Hepatocyte (in vitro differentiated cells): ENCODE data around the gene SCPEP1. TPM values are rescaled to one million over a fixed set of nuclear protein-coding genes. Genes with fewer than 3 reads are reported as not detected.
A peak's percentile ranks its signal among the peaks of the same experiment; 100 is the strongest.

Experiments used
- DNase-seq: peaks from one replicate; pipeline ENCODE4 v3.0.0-alpha.2; 2016; ENCODE audit warnings: low spot score
- H2AFZ ChIP-seq: fragments of 200-600 bp; sonication (generic); 2 replicates; pipeline ENCODE4 v1.6.0; 2016; ENCODE audit warnings: antibody characterized with exemption, mild to moderate bottlenecking
- H3K27ac ChIP-seq: fragments of 200-600 bp; sonication (generic); 2 replicates; pipeline ENCODE4 v1.5.1; 2016; ENCODE audit warnings: mild to moderate bottlenecking
- H3K27me3 ChIP-seq: fragments of 200-600 bp; sonication (generic); 2 replicates; pipeline ENCODE4 v1.6.1; 2016
- H3K36me3 ChIP-seq: fragments of 200-600 bp; sonication (generic); replicated peaks from 2 replicates; pipeline ENCODE4 v1.5.1; 2016; ENCODE audit warnings: low read depth; ENCODE audit not compliant: insufficient read depth
- H3K4me1 ChIP-seq: fragments of 200-600 bp; sonication (generic); 2 replicates; pipeline ENCODE4 v1.5.1; 2016; ENCODE audit warnings: mild to moderate bottlenecking, moderate library complexity; ENCODE audit not compliant: insufficient read depth
- H3K4me2 ChIP-seq: fragments of 200-600 bp; sonication (generic); 2 replicates; pipeline ENCODE4 v1.6.0; 2016
- H3K4me3 ChIP-seq: fragments of 200-600 bp; sonication (generic); 2 replicates; pipeline ENCODE4 v1.5.1; 2016; ENCODE audit warnings: mild to moderate bottlenecking
- H3K79me2 ChIP-seq: fragments of 200-600 bp; sonication (generic); 2 replicates; pipeline ENCODE4 v1.6.0; 2017; ENCODE audit warnings: mild to moderate bottlenecking
- H3K9me2 ChIP-seq: fragments of 200-600 bp; sonication (generic); replicated peaks from 2 replicates; pipeline ENCODE4 v1.6.0; 2017; ENCODE audit warnings: mild to moderate bottlenecking; ENCODE audit not compliant: insufficient read depth
- H3K9me3 ChIP-seq: fragments of 200-600 bp; sonication (generic); 2 replicates; pipeline ENCODE4 v1.5.1; 2016; ENCODE audit warnings: low read depth, mild to moderate bottlenecking
- H4K20me1 ChIP-seq: fragments of 200-600 bp; sonication (generic); 2 replicates; pipeline ENCODE4 v1.6.0; 2016; ENCODE audit warnings: mild to moderate bottlenecking; ENCODE audit not compliant: insufficient read depth, poor library complexity, severe bottlenecking
- CTCF ChIP-seq: fragments of 200-600 bp; sonication (generic); IDR thresholded peaks from 2 replicates; pipeline ENCODE4 v1.5.1; 2016; ENCODE audit warnings: antibody characterized with exemption, mild to moderate bottlenecking; ENCODE audit not compliant: poor library complexity
- EZH2 ChIP-seq: fragments of 200-600 bp; sonication (generic); IDR thresholded peaks from 2 replicates; pipeline ENCODE4 v1.6.1; 2016; ENCODE audit warnings: antibody characterized with exemption, mild to moderate bottlenecking, borderline replicate concordance
- EZH2phosphoT487 ChIP-seq: fragments of 200-600 bp; sonication (generic); IDR thresholded peaks from one replicate; pipeline ENCODE4 v1.6.1; 2018; ENCODE audit warnings: antibody characterized with exemption, mild to moderate bottlenecking, low read depth, moderate library complexity; ENCODE audit not compliant: unreplicated experiment, severe bottlenecking
- WGBS: methylation state at CpG from one replicate; pipeline ENCODE4 v1.1.6; 2016; ENCODE audit warnings: low lambda C conversion rate; ENCODE audit errors: missing lambda C conversion rate; 5-methylcytosine and 5-hydroxymethylcytosine counted together
- polyA plus RNA-seq: library from polyadenylated mRNA; unstranded; fragments of >200 nt; fragmentation: Nextera tagmentation; extraction: Ambion mirVana; gene quantifications from 2 replicates; pipeline ENCODE4 v1.2.1, GENCODE V29; 2016
- total RNA-seq: library from RNA; depleted of rRNA; stranded (reverse); fragments of >200 nt; gene quantifications from 2 replicates; pipeline ENCODE4 v1.2.3, GENCODE V29; 2014

Gene SCPEP1
- total and polyA plus RNA-seq, 2 experiments from 2014 or later, result 81.2 to 90.5 TPM

- DNase-seq, result no peak
- Histone ChIP-seq H3K9me3 (no peaks in the 10 kb centered on the region), H3K4me2 (no peak overlapping the region), H3K9me2 (no peaks in the 10 kb centered on the region), H3K4me3 (no peak overlapping the region), H2AFZ (no peak overlapping the region), H3K4me1 (peaks cover 9% of the 10 kb centered on the region), H3K27ac (peak overlapping the region; percentile 17), H3K79me2 (no peaks in the 10 kb centered on the region), H3K27me3 (no peaks in the 10 kb centered on the region), H4K20me1 (no peaks in the 10 kb centered on the region), H3K36me3 (no peaks in the 10 kb centered on the region)
- TF ChIP-seq CTCF, result no peak
- WGBS, result 73% methylated on average over 8 of the region's 8 CpGs
These were observed 54.4 kb downstream of the SCPEP1 start for GRCh38 chr17:57032343-57032742.

GRCh38 chr17:57033296-57033695 is 55.4 kb downstream of the SCPEP1 start:
- Histone ChIP-seq H3K9me3 (no peaks in the 10 kb centered on the region), H3K27ac (peak overlapping the region; percentile 17), H2AFZ (no peak overlapping the region), H3K4me3 (no peak overlapping the region), H3K9me2 (no peaks in the 10 kb centered on the region), H3K27me3 (no peaks in the 10 kb centered on the region), H3K4me2 (no peak overlapping the region), H3K79me2 (no peaks in the 10 kb centered on the region), H3K4me1 (peaks cover 9% of the 10 kb centered on the region), H3K36me3 (no peaks in the 10 kb centered on the region), H4K20me1 (no peaks in the 10 kb centered on the region)
- TF ChIP-seq EZH2 (no peak), EZH2phosphoT487 (no peak)
- 32% methylated on average over 3 of the region's 3 CpGs for WGBS
- no peak for DNase-seq

- peaks cover 3% of the 10 kb centered on the region for H3K27me3 ChIP-seq
- H3K36me3 ChIP-seq, result no peaks in the 10 kb centered on the region
- no peak for DNase-seq
- H2AFZ ChIP-seq, result no peak overlapping the region
- no peaks in the 10 kb centered on the region for H4K20me1 ChIP-seq
- H3K27ac ChIP-seq, result no peak overlapping the region
- H3K4me2 ChIP-seq, result no peak overlapping the region
- no peaks in the 10 kb centered on the region for H3K9me2 ChIP-seq
- H3K4me3 ChIP-seq, result no peak overlapping the region
- peaks cover 9% of the 10 kb centered on the region for H3K4me1 ChIP-seq
- no peaks in the 10 kb centered on the region for H3K9me3 ChIP-seq
- H3K79me2 ChIP-seq, result no peaks in the 10 kb centered on the region
- no peak for TF ChIP-seq CTCF
- WGBS, result 91% methylated on average over 10 of the region's 10 CpGs
These were observed 57.1 kb downstream of the SCPEP1 start for GRCh38 chr17:57034807-57035754.

- TF ChIP-seq EZH2 (no peak), CTCF (no peak), EZH2phosphoT487 (no peak)
- no peaks in the 10 kb centered on the region for H3K9me3 ChIP-seq
- no peak for DNase-seq
- peak overlapping the region; percentile 30 for H3K27ac ChIP-seq
- peak overlapping the region; percentile 27 for H3K4me2 ChIP-seq
- peaks cover 3% of the 10 kb centered on the region for H3K27me3 ChIP-seq
- no peak overlapping the region for H3K4me3 ChIP-seq
- H2AFZ ChIP-seq, result peak overlapping the region; percentile 19
- no peaks in the 10 kb centered on the region for H3K36me3 ChIP-seq
- 70% methylated on average over 4 of the region's 4 CpGs for WGBS
- no peaks in the 10 kb centered on the region for H3K9me2 ChIP-seq
- peaks cover 9% of the 10 kb centered on the region for H3K4me1 ChIP-seq
- H4K20me1 ChIP-seq, result no peaks in the 10 kb centered on the region
- H3K79me2 ChIP-seq, result no peaks in the 10 kb centered on the region
These were observed 58.1 kb downstream of the SCPEP1 start for GRCh38 chr17:57035971-57036481.
